Small intestine (tissue), 7 donors: ENCODE data around the gene SNAPIN. TPM values are rescaled to one million over a fixed set of nuclear protein-coding genes. Genes with fewer than 3 reads are reported as not detected.

Source experiments
- DNase-seq, 2 donors: peaks; one replicate each; pipeline versions ENCODE4 v3.0.0 to v3.0.0-alpha.2; 2013
- FAIRE-seq: peaks from 2 replicates; lab custom pipeline; 2012; peaks lifted over from hg19 to GRCh38; lab: Jason Lieb, UNC
- H3K27ac ChIP-seq, 3 donors: one replicate each; pipeline ENCODE4 v1.5.1; 2013; ENCODE audit warnings: low read length in 2 of 3, mild to moderate bottlenecking in 2 of 3, control low read depth in 1 of 3, inconsistent platforms in 1 of 3, low read depth in 1 of 3, moderate library complexity in 1 of 3
- H3K27me3 ChIP-seq, 3 donors: one replicate each; pipeline ENCODE4 v1.6.1; 2013; ENCODE audit warnings: low read length in 3 of 3, inconsistent platforms in 1 of 3; ENCODE audit not compliant: control insufficient read depth in 3 of 3, insufficient read depth in 3 of 3
- H3K36me3 ChIP-seq, 3 donors: one replicate each; pipeline ENCODE4 v1.6.1; 2013; ENCODE audit warnings: low read length in 3 of 3, inconsistent platforms in 1 of 3, low read depth in 1 of 3, mild to moderate bottlenecking in 1 of 3, moderate library complexity in 1 of 3; ENCODE audit not compliant: control insufficient read depth in 3 of 3, insufficient read depth in 2 of 3
- H3K4me1 ChIP-seq, 3 donors: one replicate each; pipeline ENCODE4 v1.6.1; 2013; ENCODE audit warnings: low read length in 2 of 3, inconsistent platforms in 1 of 3, low read depth in 1 of 3, mild to moderate bottlenecking in 1 of 3, moderate library complexity in 1 of 3; ENCODE audit not compliant: control insufficient read depth in 3 of 3, insufficient read depth in 2 of 3
- H3K4me3 ChIP-seq, 3 donors: one replicate each; pipeline ENCODE4 v1.5.1; 2013; ENCODE audit warnings: low read length in 3 of 3, control low read depth in 1 of 3, inconsistent platforms in 1 of 3, low read depth in 1 of 3, mild to moderate bottlenecking in 1 of 3, moderate library complexity in 1 of 3
- H3K9me3 ChIP-seq, 2 donors: one replicate each; pipeline ENCODE4 v1.6.1; 2013; ENCODE audit warnings: low read depth in 1 of 2, low read length in 1 of 2; ENCODE audit not compliant: control insufficient read depth in 2 of 2, insufficient read depth in 1 of 2
- WGBS, 3 donors: extraction: QIAGEN DNeasy Blood & Tissue Kit; methylation state at CpG; one replicate each; pipeline ENCODE4 v1.1.7; 2013; 5-methylcytosine and 5-hydroxymethylcytosine counted together
- polyA plus RNA-seq, 4 donors: library from polyadenylated mRNA; stranded (reverse) in 3 of 4; unstranded in 1 of 4; fragments of 200-250 nt in 3 of 4; fragments of 120-200 nt in 1 of 4; gene quantifications; one replicate each; pipeline versions ENCODE4 v1.2.1 to v1.2.3, GENCODE V29; 2013
- donor health status: healthy with polysubstance abuse.
- donor health status: control.
- donor health status: control.
- donor health status: Bipolar disorder and iron deficiency.
- donor health status: healthy.

The SNAPIN gene
- polyA plus RNA-seq, 4 donors, result 23.9 to 29.2 (median 26.5) TPM

DNA sequence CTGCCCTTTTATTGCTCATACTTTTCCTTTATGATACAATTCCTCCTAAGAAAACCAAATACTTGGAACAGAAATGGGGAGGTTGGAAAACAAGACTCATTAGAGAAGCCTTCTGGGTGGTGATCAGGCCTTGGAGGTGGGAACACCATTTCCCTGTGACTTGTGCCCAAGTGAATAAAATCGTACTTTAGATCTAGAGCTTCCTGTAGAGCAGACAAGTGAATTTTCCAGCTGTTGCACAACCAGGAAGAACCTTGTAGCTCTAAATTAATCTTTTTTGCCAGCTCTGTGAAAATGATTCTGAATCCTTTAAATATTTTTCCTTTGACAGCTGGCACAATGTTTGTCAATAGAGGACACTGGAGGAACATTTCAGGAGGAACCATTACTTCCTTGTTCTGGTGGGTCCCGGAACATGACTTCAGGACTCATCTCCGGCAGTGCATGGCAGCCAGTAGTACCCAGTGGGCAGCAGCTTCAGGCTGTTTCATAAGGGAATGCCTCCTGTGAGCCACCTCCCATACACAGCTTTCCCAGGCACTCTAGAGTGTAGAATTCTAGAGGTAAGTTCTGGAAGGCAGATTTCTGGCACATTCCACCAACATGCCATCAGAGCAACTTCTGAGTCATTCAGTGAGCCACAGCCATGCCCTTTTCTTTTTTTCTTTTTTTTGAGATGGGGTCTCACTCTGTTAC is 5.5 kb upstream of the SNAPIN start:
- H3K4me3 ChIP-seq, result no peak overlapping the region
- H3K27me3 ChIP-seq, result no peaks in the 10 kb centered on the region
- DNase-seq (peak; percentile 27 to 51), FAIRE-seq (no peak)
- peaks cover 0 to 19% (median 0%) of the 10 kb centered on the region in 3 donors for H3K4me1 ChIP-seq
- 50 to 63% (median 60%) methylated on average over 3 of the region's 3 CpGs for WGBS, 3 donors
- peaks cover 0 to 1% (median 0%) of the 10 kb centered on the region in 3 donors for H3K36me3 ChIP-seq
- H3K9me3 ChIP-seq, result no peaks in the 10 kb centered on the region
- peak overlapping the region in 2 of 3 donors; percentile 22 to 35 for H3K27ac ChIP-seq

DNA sequence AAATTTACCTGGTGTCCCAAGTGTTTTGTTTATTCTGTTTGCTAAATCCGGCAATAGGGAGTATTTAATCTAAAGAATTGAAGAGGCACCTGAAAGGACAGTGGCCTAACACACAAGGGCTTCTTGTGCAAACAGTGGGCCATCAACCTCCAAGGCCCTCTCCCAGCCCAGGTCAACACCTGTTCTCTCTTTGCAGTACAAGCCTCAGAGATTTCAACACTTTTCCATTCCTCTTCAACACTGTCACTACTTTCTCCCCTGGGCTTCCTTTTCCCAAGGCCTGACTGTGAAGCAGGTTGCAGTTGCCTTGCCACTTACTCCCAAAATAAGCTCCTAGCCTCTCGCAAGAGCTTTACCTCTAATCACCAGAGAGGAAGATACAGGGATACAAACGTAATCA is 3.2 kb upstream of the SNAPIN start:
- Histone ChIP-seq H3K27ac (no peak overlapping the region), H3K27me3 (no peaks in the 10 kb centered on the region), H3K36me3 (peaks cover 0 to 7% (median 0%) of the 10 kb centered on the region in 3 donors), H3K4me3 (no peak overlapping the region), H3K4me1 (peaks cover 0 to 15% (median 0%) of the 10 kb centered on the region in 3 donors), H3K9me3 (no peaks in the 10 kb centered on the region)
- DNase-seq (no peak), FAIRE-seq (no peak)
- WGBS, 3 donors, result 88 to 91% (median 90%) methylated on average over 3 of the region's 3 CpGs

DNA sequence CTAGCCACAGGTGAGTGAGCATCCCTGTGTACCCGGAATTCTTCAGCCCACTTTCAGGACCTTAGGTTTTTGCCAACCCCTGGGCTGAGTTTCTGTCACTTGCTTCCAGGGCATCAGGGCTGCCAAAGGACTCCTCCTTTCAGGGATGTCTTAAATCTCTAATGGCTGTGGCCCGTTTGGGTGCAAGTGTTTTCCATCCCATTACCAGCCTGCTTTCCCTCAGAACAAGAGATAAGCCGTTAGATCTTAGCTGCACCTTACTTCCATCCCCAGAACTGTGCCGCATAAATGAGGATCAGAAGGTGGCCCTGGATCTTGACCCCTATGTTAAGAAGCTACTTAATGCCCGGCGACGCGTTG is 652 bp downstream of the SNAPIN start:
- Histone ChIP-seq H3K36me3 (peaks cover 8 to 27% (median 12%) of the 10 kb centered on the region in 3 donors), H3K4me3 (peak overlapping the region; percentile 71 to 85 (median 74)), H3K4me1 (peaks cover 0 to 6% (median 0%) of the 10 kb centered on the region in 3 donors), H3K27ac (peak overlapping the region; percentile 49 to 93 (median 90)), H3K27me3 (no peaks in the 10 kb centered on the region), H3K9me3 (no peaks in the 10 kb centered on the region)
- no peak for DNase-seq
- 9 to 27% (median 15%) methylated on average over 8 of the region's 8 CpGs for WGBS, 3 donors
- FAIRE-seq, result no peak

DNA sequence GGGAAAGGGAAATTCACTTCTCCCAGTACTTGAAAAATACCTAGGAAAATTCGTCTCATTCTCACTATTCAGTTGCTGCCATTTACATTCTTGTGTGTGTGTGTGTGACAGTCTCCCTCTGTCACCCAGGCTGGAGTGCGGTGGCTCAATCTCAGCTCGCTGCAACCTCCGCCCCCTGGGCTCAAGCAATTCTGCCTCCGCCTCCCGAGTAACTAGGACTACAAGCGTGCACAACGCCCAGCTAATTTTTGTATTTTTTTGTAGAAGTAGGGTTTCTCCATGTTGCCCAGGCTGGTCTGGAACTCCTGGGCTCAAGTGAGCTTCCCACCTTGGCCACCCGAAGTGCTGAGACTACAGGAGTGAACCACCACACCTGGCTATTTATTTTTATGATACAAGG is 1.2 kb downstream of the SNAPIN start:
- Histone ChIP-seq H3K27ac (peak overlapping the region in 1 of 3 donors; percentile 93), H3K4me1 (peaks cover 0 to 6% (median 0%) of the 10 kb centered on the region in 3 donors), H3K4me3 (peak overlapping the region in 2 of 3 donors; percentile 71 to 85), H3K27me3 (no peaks in the 10 kb centered on the region), H3K9me3 (no peaks in the 10 kb centered on the region), H3K36me3 (peaks cover 10 to 32% (median 12%) of the 10 kb centered on the region in 3 donors)
- WGBS, 3 donors, result 55 to 62% (median 58%) methylated on average over 9 of the region's 9 CpGs
- DNase-seq (peak in 1 of 2 donors; percentile 36), FAIRE-seq (no peak)

GRCh38 chr1:153661111-153661708 is 2.7 kb downstream of the SNAPIN start:
- DNase-seq, result no peak
- no peaks in the 10 kb centered on the region for H3K27me3 ChIP-seq
- H3K4me3 ChIP-seq, result no peak overlapping the region
- no peak for FAIRE-seq
- 62 to 80% (median 74%) methylated on average over 9 of the region's 9 CpGs for WGBS, 3 donors
- H3K36me3 ChIP-seq, result peaks cover 15 to 40% (median 16%) of the 10 kb centered on the region in 3 donors
- H3K4me1 ChIP-seq, result peaks cover 0 to 6% (median 0%) of the 10 kb centered on the region in 3 donors
- no peak overlapping the region for H3K27ac ChIP-seq
- H3K9me3 ChIP-seq, result no peaks in the 10 kb centered on the region

DNA sequence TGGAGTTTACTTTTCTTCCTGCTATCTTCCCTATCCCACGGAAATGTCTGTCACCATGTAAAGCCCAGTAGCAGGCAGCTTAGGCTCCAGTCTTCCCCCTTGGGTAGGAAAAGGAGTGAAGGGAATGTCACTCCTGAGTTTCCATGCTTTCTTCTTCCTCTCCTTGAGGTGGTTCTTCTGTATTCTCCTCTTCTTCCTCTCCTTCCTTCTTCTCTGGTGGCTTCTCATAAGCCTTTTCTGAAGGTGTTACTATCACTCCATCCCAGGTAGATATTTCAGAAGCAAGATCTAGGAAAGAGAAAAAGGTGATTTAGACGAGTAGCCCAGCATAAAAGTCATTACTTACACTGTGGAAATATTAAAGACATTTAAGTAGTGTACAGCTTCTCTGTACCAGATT is 3.8 kb downstream of the SNAPIN start:
- Histone ChIP-seq H3K4me1 (peaks cover 0 to 6% (median 0%) of the 10 kb centered on the region in 3 donors), H3K27me3 (no peaks in the 10 kb centered on the region), H3K27ac (no peak overlapping the region), H3K9me3 (no peaks in the 10 kb centered on the region), H3K4me3 (no peak overlapping the region), H3K36me3 (peaks cover 16 to 50% (median 19%) of the 10 kb centered on the region in 3 donors)
- 52 to 65% (median 62%) methylated on average over 2 of the region's 2 CpGs for WGBS, 3 donors
- FAIRE-seq (no peak), DNase-seq (no peak)

DNA sequence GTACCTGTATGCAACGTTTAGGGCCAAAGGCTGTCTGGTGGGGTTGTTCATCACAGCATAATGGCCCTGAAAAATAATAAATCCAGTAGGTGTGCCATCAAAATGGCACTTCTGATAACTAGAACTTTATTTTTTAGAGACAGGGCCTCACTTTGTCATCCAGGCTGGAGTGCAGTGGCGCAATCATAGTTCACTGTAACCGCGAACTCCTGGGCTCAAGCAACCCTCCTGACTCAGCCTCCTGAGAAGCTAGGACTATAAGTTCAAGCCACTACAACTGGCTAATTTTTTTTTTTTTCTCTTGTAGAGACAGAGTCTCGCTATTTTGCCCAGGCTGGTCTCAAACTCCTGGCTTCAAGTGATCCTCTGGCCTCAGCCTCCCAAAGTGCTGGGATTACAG is 4.7 kb downstream of the SNAPIN start:
- Histone ChIP-seq H3K36me3 (peaks cover 20 to 52% (median 23%) of the 10 kb centered on the region in 3 donors), H3K27me3 (no peaks in the 10 kb centered on the region), H3K4me1 (peaks cover 0 to 6% (median 0%) of the 10 kb centered on the region in 3 donors), H3K4me3 (no peak overlapping the region), H3K27ac (no peak overlapping the region), H3K9me3 (no peaks in the 10 kb centered on the region)
- no peak for FAIRE-seq
- 82 to 86% (median 83%) methylated on average over 5 of the region's 5 CpGs for WGBS, 3 donors
- DNase-seq, result no peak

GRCh38 chr1:153667439-153667838 is 8.9 kb downstream of the SNAPIN start:
- no peak overlapping the region for H3K4me3 ChIP-seq
- H3K27me3 ChIP-seq, result no peaks in the 10 kb centered on the region
- 88 to 91% (median 88%) methylated on average over 4 of the region's 4 CpGs for WGBS, 3 donors
- no peak overlapping the region for H3K27ac ChIP-seq
- DNase-seq (no peak), FAIRE-seq (no peak)
- H3K9me3 ChIP-seq, result no peaks in the 10 kb centered on the region
- peaks cover 15 to 49% (median 16%) of the 10 kb centered on the region in 3 donors for H3K36me3 ChIP-seq
- peaks cover 0 to 9% (median 3%) of the 10 kb centered on the region in 3 donors for H3K4me1 ChIP-seq
